ENCODE results near the gene PHC2.

Gene PHC2

GRCh38 chr1:33363021-33363420 is 67.9 kb downstream of the PHC2 start:
- Histone ChIP-seq H3K4me1 (ENCODE audit: insufficient read depth, low read length, poor library complexity, severe bottlenecking) (peaks cover 28% of the 10 kb centered on the region), H3K4me3 (ENCODE audit: low read length, poor library complexity, severe bottlenecking) (no peak overlapping the region), H3K9me2 (replicated peaks; ENCODE audit: low read depth, low read length) (no peaks in the 10 kb centered on the region), H2AFZ (ENCODE audit: low read length) (no peak overlapping the region), H3K36me3 (ENCODE audit: insufficient read depth, low read length) (no peaks in the 10 kb centered on the region), H3F3A (ENCODE audit: low read depth) (peaks cover 7% of the 10 kb centered on the region; the same call in 1 of the 2 replicates), H3K9ac (ENCODE audit: low read depth, low read length, poor library complexity, severe bottlenecking) (no peak overlapping the region), H3K9me3 (ENCODE audit: insufficient read depth, low read depth, low read length) (no peaks in the 10 kb centered on the region), H4K20me1 (ENCODE audit: insufficient read depth, low read length, poor library complexity, severe bottlenecking) (no peaks in the 10 kb centered on the region), H3K4me2 (ENCODE audit: low read depth, low read length, poor library complexity, severe bottlenecking) (no peak overlapping the region), H3K27me3 (ENCODE audit: insufficient read depth, low read length, poor library complexity, severe bottlenecking) (no peaks in the 10 kb centered on the region), H3K79me2 (ENCODE audit: insufficient read depth, low read length) (no peaks in the 10 kb centered on the region)
- TF ChIP-seq EZH2phosphoT487 (IDR thresholded peaks at IDR 0.05; ENCODE audit: borderline replicate concordance): no peak
- TF ChIP-seq, protein P1, sequence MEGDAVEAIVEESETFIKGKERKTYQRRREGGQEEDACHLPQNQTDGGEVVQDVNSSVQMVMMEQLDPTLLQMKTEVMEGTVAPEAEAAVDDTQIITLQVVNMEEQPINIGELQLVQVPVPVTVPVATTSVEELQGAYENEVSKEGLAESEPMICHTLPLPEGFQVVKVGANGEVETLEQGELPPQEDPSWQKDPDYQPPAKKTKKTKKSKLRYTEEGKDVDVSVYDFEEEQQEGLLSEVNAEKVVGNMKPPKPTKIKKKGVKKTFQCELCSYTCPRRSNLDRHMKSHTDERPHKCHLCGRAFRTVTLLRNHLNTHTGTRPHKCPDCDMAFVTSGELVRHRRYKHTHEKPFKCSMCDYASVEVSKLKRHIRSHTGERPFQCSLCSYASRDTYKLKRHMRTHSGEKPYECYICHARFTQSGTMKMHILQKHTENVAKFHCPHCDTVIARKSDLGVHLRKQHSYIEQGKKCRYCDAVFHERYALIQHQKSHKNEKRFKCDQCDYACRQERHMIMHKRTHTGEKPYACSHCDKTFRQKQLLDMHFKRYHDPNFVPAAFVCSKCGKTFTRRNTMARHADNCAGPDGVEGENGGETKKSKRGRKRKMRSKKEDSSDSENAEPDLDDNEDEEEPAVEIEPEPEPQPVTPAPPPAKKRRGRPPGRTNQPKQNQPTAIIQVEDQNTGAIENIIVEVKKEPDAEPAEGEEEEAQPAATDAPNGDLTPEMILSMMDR (conservative IDR thresholded peaks at IDR 0.05; ENCODE audit: low read length): no peak

- no peaks in the 10 kb centered on the region for H3K79me2 ChIP-seq (ENCODE audit: insufficient read depth, low read length)
- no peaks in the 10 kb centered on the region for H3K27me3 ChIP-seq (ENCODE audit: insufficient read depth, low read length, poor library complexity, severe bottlenecking)
- H3K4me2 ChIP-seq (ENCODE audit: low read depth, low read length, poor library complexity, severe bottlenecking): peak overlapping the region; percentile 39
Observed at GRCh38 chr1:33361532-33362235, 69.2 kb downstream of the PHC2 start.

GRCh38 chr1:33360367-33360766 is 70.5 kb downstream of the PHC2 start:
- no peaks in the 10 kb centered on the region for H3K9me3 ChIP-seq (ENCODE audit: insufficient read depth, low read depth, low read length)
- no peak overlapping the region for H3K4me2 ChIP-seq (ENCODE audit: low read depth, low read length, poor library complexity, severe bottlenecking)
- no peaks in the 10 kb centered on the region for H4K20me1 ChIP-seq (ENCODE audit: insufficient read depth, low read length, poor library complexity, severe bottlenecking)
- H3F3A ChIP-seq (ENCODE audit: low read depth): peaks cover 7% of the 10 kb centered on the region; the same call in 1 of the 2 replicates
- no peaks in the 10 kb centered on the region for H3K79me2 ChIP-seq (ENCODE audit: insufficient read depth, low read length)
- H3K9ac ChIP-seq (ENCODE audit: low read depth, low read length, poor library complexity, severe bottlenecking): no peak overlapping the region
- H3K9me2 ChIP-seq (replicated peaks; ENCODE audit: low read depth, low read length): no peaks in the 10 kb centered on the region
- H3K36me3 ChIP-seq (ENCODE audit: insufficient read depth, low read length): no peaks in the 10 kb centered on the region
- no peaks in the 10 kb centered on the region for H3K27me3 ChIP-seq (ENCODE audit: insufficient read depth, low read length, poor library complexity, severe bottlenecking)
- no peak overlapping the region for H2AFZ ChIP-seq (ENCODE audit: low read length)
- TF ChIP-seq, protein P1 (conservative IDR thresholded peaks at IDR 0.05; ENCODE audit: low read length): no peak
- no peak for TF ChIP-seq EZH2phosphoT487 (IDR thresholded peaks at IDR 0.05; ENCODE audit: borderline replicate concordance)
- no peak overlapping the region for H3K4me3 ChIP-seq (ENCODE audit: low read length, poor library complexity, severe bottlenecking)
- peaks cover 24% of the 10 kb centered on the region for H3K4me1 ChIP-seq (ENCODE audit: insufficient read depth, low read length, poor library complexity, severe bottlenecking)

More at GRCh38 chr1:33361532-33362235, 69.2 kb downstream of the PHC2 start:
- H3K36me3 ChIP-seq (ENCODE audit: insufficient read depth, low read length): no peaks in the 10 kb centered on the region
- peaks cover 7% of the 10 kb centered on the region; the same call in 1 of the 2 replicates for H3F3A ChIP-seq (ENCODE audit: low read depth)
- H3K9me3 ChIP-seq (ENCODE audit: insufficient read depth, low read depth, low read length): no peaks in the 10 kb centered on the region
- H3K9ac ChIP-seq (ENCODE audit: low read depth, low read length, poor library complexity, severe bottlenecking): peak overlapping the region; percentile 23
- no peaks in the 10 kb centered on the region for H4K20me1 ChIP-seq (ENCODE audit: insufficient read depth, low read length, poor library complexity, severe bottlenecking)
- TF ChIP-seq, protein P1 (conservative IDR thresholded peaks at IDR 0.05; ENCODE audit: low read length): no peak
- no peak for TF ChIP-seq EZH2phosphoT487 (IDR thresholded peaks at IDR 0.05; ENCODE audit: borderline replicate concordance)
- peaks cover 24% of the 10 kb centered on the region for H3K4me1 ChIP-seq (ENCODE audit: insufficient read depth, low read length, poor library complexity, severe bottlenecking)
- H3K9me2 ChIP-seq (replicated peaks; ENCODE audit: low read depth, low read length): no peaks in the 10 kb centered on the region
- H3K4me3 ChIP-seq (ENCODE audit: low read length, poor library complexity, severe bottlenecking): peak overlapping the region; percentile 17
- H2AFZ ChIP-seq (ENCODE audit: low read length): no peak overlapping the region; the same call in 1 of the 2 replicates
